ENCODE measurements around the gene SORCS2.

The SORCS2 gene

DNA sequence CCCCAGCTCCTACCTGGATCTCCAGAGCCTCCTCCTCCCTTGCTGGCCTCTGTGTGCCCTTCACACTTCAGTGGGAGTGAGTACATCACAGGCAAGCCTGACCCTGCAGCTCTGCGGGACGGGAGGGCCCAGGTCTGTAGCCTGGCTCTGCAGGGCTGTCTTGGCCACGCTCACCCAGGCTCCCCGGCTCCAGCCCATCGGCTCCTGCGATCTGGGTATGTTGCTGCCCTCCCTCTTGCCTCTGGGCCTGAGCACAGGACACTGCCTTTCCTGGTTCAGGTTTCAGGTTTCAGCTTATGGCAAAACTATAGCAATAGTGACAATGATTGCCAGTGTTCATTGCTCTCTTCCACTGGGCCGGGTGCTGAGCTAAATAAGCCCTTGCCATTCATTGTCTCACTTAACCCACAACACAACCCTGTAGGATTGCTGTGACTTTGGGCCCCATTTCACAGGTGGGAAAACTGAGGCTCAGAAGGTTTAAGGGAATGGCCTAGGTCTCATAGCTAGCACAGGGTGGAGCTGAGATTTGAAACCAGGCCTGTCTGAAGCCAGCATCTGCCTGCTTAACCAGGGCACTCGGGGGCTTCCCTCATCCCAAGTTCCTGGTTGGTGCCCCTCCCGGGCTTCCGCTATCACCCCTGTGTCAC is 44.6 kb upstream of the SORCS2 start:
- TF ChIP-seq, protein P1, sequence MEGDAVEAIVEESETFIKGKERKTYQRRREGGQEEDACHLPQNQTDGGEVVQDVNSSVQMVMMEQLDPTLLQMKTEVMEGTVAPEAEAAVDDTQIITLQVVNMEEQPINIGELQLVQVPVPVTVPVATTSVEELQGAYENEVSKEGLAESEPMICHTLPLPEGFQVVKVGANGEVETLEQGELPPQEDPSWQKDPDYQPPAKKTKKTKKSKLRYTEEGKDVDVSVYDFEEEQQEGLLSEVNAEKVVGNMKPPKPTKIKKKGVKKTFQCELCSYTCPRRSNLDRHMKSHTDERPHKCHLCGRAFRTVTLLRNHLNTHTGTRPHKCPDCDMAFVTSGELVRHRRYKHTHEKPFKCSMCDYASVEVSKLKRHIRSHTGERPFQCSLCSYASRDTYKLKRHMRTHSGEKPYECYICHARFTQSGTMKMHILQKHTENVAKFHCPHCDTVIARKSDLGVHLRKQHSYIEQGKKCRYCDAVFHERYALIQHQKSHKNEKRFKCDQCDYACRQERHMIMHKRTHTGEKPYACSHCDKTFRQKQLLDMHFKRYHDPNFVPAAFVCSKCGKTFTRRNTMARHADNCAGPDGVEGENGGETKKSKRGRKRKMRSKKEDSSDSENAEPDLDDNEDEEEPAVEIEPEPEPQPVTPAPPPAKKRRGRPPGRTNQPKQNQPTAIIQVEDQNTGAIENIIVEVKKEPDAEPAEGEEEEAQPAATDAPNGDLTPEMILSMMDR (IDR thresholded peaks at IDR 0.05; ENCODE audit: control extremely low read depth, extremely low read depth, low read depth, missing control alignments): no peak
- CTCF ChIA-PET: no interaction called here
- DNase-seq (ENCODE audit: extremely low spot score): no peak
- POLR2A ChIA-PET: no interaction called here

- no peak for DNase-seq (ENCODE audit: extremely low spot score)
- TF ChIP-seq, protein P1 (IDR thresholded peaks at IDR 0.05; ENCODE audit: control extremely low read depth, extremely low read depth, low read depth, missing control alignments): no peak
- CTCF ChIA-PET: no interaction called here
- POLR2A ChIA-PET: no interaction called here
These were observed 44.0 kb upstream of the SORCS2 start for GRCh38 chr4:7148337-7148736.

GRCh38 chr4:7150036-7150635 is 42.2 kb upstream of the SORCS2 start:
- POLR2A ChIA-PET: no interaction called here
- CTCF ChIA-PET: no interaction called here
- DNase-seq (ENCODE audit: extremely low spot score): no peak
- TF ChIP-seq, protein P1 (IDR thresholded peaks at IDR 0.05; ENCODE audit: control extremely low read depth, extremely low read depth, low read depth, missing control alignments): no peak

GRCh38 chr4:7151668-7152227 is 40.6 kb upstream of the SORCS2 start:
- ChIA-PET CTCF (interaction anchor here (1.0 kb wide), 1 partner anchor 43 kb away, joined by 3 read pairs; no protein-coding TSS in a partner anchor), POLR2A (no interaction called here)
- TF ChIP-seq, protein P1 (IDR thresholded peaks at IDR 0.05; ENCODE audit: control extremely low read depth, extremely low read depth, low read depth, missing control alignments): no peak
- DNase-seq (ENCODE audit: extremely low spot score): no peak

DNA sequence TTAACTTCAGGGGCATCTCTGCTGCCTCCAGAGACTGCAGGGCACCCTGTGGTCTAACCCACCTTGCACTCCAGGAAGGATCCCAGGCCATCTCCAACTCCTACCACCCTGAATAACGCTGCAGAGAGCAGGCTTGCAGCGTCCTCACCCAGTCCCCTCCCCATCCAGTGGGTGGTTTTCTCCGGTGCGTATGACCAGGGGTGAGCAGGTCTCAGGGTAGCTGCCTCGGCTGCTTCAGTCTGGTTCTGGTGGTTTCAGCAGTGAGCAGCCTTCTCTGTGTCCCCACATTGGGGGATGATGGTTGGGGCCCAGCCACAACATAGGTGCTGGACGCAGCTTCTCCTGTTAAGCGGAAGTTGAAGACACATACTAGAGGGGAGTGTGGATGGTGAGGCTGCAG is 38.6 kb upstream of the SORCS2 start:
- CTCF ChIA-PET: interaction anchor here (1.4 kb wide), 1 partner anchor 51 kb away, joined by 3 read pairs; no protein-coding TSS in a partner anchor
- TF ChIP-seq, protein P1 (IDR thresholded peaks at IDR 0.05; ENCODE audit: control extremely low read depth, extremely low read depth, low read depth, missing control alignments): no peak
- POLR2A ChIA-PET: no interaction called here
- DNase-seq (ENCODE audit: extremely low spot score): no peak

- TF ChIP-seq, protein P1 (IDR thresholded peaks at IDR 0.05; ENCODE audit: control extremely low read depth, extremely low read depth, low read depth, missing control alignments): no peak
- DNase-seq (ENCODE audit: extremely low spot score): no peak
- CTCF ChIA-PET: interaction anchor here (1.4 kb wide), 1 partner anchor 52 kb away, joined by 3 read pairs; no protein-coding TSS in a partner anchor
- POLR2A ChIA-PET: no interaction called here
These were observed 37.9 kb upstream of the SORCS2 start for GRCh38 chr4:7154351-7154981.

Data from GM10248 (cell line).